ENCODE data around the gene PARS2.

The PARS2 gene

DNA sequence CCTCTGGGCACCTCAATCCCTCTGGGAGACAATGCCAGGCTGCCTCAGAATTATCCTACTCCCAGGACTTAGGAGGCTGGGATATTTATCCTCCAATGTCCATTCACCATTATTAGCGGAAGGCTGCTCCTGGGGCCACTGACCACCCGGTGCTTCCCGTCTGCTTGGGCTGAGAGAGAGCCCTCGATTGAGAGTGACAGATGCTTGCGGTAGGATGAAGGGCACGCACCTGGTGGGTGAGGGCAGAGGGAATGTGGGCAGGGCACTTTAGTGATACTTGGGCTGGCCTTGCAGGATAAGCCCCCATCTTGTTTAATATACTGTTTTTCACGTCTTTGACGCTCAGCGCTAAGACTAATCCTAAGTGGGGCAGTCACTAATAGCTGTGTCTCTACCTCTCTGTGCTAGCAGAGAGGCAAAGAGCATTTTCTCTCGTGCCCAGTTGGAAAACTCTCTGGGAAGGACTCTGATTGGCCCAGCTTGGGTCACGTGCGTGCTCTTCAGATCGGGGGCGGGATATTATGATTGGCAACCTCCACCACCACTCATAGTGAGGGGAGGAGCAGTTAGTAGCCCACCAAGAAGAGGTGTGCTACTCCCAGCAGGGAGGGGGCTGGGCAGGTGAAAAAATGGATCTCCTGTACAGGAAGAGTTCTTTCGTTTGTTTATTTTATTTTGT, 10.6 kb upstream of the PARS2 start:
- no peak for DNase-seq (ENCODE audit: low spot score)

DNA sequence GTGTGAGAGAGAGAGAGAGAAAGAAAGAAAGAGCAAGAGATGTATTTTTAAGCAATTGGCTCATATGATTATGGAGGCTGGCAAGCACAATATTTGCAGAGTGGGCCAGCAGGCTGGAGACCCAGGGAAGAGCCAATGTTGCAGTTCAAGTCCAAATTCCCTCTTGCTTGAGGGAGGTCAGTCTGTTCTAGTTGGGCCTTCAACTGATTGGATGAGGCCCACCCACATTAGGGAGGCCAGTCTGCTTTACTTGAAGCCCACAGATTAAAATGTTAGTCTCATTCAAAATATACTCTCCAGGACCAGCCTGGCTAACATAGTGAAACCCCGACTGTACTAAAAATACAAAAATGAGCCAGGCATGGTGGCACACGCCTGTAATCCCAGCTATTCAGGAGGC, 8.6 kb upstream of the PARS2 start:
- DNase-seq (ENCODE audit: low spot score): no peak

DNA sequence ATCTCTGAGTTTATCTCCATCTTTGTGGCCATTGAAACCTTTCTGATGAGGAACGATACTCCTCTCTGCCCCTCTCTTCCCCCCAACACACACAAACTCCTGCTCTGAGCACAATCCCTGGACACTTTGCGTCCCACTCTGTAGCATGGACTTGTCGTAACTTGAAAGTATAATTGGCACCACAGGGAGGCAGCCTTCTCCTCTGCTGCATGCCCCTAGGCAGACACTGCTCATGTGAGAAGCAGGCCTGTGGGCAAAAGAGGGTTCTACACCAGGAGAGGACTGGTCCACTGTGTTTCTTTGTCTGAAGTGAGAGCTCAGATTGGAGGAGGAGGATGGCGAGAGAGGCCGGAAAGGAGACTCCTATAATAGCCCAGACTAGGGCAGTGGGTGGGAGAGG, 3.8 kb upstream of the PARS2 start:
- DNase-seq (ENCODE audit: low spot score): no peak

DNA sequence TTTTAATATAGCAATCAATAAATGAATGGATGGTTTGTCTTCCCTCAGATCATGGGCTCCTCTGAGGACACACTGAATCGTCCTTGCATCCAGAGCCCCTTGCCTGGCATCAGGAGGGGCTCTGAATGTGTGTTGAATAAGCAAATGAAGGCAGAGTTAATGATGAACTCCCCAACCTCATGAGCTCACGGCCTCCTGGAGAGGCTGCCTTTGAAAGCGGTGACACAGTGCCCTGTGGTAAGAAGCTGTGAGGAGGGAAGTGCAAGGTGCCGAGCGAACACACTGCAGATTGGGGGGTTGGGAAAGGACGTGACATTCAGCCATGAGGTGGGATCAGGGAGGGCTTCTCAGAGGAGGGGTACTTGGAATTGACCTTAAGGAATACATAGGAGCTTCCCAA, 3.2 kb upstream of the PARS2 start:
- DNase-seq (ENCODE audit: low spot score): no peak

DNA sequence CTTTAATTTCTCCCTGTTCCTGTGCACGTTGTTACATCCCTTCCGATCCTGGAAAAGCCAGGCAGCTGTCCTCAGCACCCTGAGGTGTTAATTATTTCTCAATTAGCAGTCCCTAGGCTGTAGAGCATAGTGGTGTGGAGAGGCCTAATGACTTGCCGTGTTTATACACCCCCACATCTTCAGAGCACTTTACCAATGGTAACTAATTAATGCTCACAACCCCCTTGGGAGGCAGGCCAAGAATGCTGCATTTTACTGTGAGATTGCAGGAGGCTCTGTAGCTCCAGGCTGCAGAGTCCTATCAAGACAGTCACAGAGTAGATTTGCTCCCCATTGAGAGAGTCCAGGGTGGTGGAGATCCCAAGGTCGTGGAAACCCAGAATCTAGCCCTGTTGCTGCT, 2.4 kb upstream of the PARS2 start:
- DNase-seq (ENCODE audit: low spot score): no peak

DNA sequence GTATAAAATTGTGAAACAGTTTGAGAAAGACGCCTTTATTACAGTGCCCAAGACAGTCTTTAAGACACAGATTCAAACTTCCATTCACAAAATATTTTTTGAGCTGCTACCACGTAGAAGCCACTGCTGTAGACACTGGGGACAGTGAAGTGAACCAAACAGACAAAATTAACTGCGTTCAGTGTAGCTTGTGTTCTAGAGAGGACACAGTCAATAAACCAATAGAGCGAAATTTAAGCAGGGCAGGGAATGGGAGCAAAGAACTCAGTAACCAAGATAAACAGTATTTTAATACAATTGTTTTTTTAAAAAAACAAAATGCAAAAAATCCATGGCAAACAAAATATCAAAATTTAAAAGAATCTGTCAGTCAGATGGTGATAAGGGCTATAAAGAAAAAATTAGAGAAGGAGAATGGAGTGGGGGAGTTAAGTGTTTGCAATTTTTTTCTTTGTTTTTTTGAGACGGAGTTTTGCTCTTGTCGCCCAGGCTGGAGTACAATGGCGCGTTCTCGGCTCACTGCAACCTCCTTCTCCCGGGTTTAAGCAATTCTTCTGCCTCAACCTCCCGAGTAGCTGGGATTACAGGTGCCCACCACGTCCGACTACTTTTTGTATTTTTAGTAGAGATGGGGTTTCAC, 719 bp upstream of the PARS2 start:
- no peak for DNase-seq (ENCODE audit: low spot score)

DNA sequence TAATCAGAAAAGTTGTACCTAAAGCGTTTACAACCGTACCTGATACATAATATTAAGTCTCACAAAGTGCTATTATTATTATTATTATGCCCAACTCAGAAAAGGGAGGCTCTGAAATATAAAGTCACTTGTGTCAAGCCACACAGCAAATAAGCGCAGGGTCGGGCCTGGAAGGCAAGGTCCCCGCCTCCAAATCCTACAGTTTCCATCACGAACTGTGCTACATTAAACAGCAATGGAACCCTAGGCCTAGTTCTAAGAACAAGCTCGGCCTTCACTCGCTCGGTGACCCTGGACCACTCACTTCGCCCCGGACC, 549 bp downstream of the PARS2 start:
- peak; percentile 6 for DNase-seq (ENCODE audit: low spot score)

DNA sequence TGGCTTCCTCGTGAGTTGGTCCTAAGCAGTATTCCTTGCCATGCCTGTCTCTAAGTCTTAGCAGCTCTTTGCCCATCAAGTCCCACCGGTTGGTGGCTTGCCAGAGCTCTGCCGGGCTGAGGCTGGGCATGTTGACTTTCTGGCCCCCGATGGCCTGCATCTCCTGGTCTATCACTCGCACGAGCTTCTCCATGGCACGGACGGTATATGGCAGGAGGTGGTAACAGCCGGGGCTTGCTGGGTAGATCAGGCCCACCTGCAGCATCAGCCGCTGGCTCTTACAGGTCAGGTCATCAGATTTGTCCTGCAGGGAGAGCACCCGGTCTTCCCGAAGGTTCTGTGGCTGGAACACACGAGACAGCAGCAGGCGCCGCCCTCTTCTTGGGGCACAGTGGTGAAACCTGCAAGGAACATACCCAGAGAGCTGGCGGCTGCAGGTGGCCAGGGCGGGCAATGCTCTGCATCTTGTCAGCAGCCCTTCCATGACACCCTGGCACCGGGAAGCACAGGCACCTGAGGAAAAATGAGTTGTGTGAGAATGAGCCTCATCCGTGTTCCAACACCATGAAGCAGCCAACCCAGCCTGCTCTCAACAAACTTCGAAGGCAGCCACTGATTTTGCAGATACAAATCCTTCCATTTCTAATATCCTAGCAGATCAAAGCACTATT, 5.5 kb downstream of the PARS2 start:
- DNase-seq (ENCODE audit: low spot score): no peak

DNA sequence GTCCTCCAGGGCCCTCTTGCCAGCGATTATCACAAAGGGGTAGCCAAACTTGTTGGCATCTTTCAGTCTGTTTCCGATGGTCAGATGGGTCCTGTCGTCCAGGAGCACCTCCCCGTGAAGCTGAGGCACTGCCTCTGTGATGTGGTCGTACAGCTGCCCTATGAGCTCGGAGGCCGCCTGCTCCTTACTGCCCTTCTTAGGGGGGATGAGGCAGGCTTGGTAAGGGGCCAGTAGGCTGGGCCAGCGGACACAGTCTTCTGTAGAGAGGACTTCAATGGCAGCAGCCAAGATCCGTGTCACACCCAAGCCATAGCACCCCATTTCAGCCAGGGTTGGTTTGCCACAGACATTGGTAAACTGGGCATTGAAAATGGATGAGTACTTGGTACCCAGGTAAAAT, 6.5 kb downstream of the PARS2 start:
- no peak for DNase-seq (ENCODE audit: low spot score)

DNA sequence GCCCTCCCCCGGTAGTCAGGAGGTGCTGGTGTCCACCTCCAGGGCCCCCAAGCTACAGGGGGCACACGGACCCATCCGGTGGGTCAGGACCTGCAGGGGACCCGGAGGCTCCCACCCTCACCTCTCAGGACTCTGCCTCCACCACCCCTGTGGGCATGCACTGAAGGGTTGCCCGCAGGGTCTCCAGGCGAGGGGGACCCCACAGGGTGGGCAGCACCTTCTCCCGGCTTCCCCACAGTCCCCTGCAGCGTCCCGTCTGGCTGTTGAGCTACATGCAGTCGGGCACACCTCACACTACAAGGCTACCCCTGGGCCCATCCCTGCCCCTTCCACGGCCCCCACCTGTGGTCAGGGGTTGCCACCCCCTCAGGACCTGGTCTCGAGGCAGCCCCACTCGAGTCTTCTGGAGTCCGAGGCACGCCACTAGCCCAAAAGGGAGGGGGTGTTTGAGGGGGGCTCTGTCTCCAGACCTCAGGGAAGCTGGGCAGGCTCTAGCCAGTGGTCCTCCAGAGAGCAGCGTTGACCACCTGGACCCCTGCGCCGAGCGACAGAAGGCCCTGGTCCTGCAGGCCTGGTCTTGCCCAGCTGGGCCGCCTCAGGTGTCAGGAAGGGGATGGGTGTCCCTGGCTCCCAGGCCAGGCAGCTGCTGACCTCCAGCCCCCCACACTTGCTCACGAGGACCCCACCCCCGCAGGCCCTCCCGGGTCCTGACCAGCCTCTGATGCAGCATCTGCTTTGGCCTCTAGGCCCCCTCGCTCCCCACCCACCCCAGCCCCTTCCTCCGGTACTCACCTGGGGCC, 9.6 kb downstream of the PARS2 start:
- no peak for DNase-seq (ENCODE audit: low spot score)

DNA sequence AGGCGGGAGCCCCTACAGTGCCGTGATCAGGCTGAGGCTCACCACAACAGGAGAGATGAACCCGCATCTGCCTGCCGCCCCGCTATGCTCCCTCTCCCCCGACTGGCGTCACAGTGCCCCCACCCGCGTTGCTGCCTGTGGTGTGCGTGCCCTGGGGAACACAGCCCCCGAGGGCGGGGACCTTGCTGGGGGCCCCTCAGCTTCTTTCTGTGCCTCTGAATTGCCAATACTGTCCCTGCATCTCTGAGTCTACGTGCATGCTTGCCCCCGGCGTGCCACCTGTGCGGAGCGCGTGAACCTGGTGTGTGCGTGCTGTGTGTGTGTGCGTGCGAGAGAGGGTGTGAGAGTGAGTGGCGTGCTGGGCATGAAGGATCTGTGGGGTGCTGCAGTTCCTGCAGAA, 10.3 kb downstream of the PARS2 start:
- DNase-seq (ENCODE audit: low spot score): no peak

DNA sequence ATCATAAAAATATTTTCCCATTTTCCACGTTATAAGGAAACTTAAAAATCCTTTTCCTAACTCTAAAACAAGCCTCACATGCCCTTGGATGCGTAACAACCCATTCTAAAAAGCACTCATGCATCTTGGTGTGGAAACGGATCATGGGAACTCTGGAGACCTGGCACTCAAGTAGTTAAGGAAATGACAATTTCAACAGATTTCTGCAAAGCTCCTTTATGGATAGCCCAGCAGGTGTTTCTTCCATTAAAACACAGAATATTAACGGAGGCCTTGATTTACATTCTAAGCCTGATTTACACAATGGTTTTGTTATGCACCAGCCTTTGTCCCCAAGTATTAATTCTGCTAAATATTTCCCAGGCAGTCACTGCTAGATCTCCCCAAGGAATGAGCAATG, 12.9 kb downstream of the PARS2 start:
- DNase-seq (ENCODE audit: low spot score): no peak

DNA sequence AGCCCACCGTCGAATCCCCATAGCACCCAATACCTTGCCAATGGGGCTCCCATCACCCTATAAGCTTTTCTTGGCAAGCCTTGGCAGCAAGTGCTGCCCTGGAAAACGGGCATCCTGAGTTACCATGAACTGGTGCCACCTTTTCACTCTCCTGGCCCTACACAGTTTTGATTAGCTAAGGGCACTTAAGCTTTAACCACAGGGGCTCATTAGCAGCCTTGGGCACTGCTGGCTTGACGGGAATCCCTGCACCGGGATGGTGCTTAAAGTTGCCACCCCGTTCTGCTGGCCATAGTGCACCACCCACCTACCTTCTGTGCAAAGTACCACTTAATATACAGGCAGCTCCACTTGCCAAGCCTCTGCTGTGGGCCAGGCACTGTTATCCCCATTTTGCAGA, 13.7 kb downstream of the PARS2 start:
- no peak for DNase-seq (ENCODE audit: low spot score)

DNA sequence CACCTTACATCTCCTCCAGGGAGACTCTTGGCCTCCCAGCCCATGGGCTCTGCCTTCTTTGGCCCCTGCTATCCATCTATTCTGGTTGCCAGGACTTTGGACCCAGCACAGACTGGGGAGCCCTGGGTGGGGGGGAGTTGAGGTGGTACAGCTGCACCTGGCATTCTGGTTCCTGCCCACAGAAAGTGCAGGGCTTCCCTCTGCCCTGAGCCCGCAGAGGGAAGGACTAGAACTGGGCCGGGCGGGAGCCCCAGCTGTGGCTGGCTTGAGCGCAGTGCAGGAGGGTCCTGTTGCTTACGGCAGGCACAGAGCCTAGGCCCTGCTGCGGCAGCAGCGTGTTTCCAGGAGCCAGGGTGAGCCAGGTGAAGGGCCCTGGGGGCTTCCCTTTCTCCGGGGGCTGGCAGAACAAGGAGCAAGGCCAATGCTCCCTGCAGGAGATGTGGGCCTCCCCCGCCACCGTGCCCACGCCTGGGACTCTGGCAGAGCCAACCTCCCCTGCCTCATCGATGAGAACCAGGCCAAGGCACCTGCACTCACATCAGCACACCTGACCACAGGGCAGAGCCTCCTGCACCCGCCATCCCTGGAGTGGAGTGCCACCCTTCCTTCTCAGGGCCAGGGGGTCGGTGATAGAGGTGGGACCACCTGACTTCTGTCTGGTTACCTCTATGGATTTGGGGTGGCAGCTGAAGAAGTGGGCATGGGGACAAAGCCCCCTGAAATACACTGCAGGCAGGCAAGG, 16.1 kb downstream of the PARS2 start:
- no peak for DNase-seq (ENCODE audit: low spot score)

DNA sequence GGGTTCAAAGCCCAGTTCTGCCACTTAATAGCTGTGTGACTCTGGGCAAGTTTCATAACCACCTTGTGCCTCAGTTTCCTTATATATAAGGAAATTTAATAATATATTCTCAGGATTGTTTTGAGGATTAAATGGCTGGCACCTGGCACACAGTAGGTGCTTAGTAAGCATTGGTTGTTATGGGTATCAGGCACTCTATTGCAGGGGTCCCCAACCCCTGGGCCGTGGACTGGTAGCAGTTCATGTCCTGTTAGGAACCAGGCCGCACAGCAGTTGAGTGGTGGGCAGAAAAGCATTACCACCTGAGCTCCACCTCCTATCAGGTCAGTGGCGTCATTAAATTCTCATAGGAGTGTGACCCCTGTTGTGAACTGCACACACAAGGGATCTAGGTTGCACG, 18.5 kb downstream of the PARS2 start:
- DNase-seq (ENCODE audit: low spot score): no peak

DNA sequence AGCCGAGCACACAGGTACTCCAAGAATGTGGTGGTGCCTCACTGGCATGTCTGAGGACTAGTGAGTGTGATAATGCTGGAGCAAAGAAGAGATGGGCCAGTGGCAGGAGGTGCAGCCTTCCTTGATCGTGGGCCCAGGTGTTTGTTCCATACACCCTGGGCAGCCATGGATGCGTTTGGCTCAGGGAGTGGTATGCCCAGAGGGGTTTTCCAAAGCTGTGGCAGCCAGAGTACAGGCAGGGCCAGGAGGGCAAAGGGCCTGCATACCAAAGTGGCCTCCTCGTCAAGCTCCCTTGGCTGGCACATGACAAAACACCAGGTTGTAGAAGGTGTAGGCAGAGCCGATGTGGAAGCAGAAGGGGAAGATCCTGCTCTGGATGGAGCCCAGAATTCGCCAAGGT, 19.0 kb downstream of the PARS2 start:
- no peak for DNase-seq (ENCODE audit: low spot score)

DNA sequence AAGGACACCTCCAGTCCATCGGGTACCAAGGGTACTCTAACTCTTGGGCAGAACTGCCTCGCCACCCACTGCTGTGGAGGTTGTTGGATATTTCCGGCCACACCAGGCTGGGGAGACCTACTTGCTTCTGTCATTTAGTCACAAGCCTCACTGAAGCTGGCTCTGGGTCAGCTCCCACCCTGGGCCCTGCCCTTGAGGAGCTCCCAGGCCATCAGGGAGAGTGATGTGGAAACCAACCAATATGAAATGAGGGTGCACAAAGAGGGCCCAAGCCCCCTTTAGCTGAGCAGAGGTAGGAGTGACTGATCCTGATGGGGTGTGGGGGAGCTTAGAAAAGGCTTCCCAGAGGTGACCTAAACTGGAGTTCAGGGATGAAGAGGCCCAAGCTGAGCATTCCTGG, 19.6 kb downstream of the PARS2 start:
- no peak for DNase-seq (ENCODE audit: low spot score)

DNA sequence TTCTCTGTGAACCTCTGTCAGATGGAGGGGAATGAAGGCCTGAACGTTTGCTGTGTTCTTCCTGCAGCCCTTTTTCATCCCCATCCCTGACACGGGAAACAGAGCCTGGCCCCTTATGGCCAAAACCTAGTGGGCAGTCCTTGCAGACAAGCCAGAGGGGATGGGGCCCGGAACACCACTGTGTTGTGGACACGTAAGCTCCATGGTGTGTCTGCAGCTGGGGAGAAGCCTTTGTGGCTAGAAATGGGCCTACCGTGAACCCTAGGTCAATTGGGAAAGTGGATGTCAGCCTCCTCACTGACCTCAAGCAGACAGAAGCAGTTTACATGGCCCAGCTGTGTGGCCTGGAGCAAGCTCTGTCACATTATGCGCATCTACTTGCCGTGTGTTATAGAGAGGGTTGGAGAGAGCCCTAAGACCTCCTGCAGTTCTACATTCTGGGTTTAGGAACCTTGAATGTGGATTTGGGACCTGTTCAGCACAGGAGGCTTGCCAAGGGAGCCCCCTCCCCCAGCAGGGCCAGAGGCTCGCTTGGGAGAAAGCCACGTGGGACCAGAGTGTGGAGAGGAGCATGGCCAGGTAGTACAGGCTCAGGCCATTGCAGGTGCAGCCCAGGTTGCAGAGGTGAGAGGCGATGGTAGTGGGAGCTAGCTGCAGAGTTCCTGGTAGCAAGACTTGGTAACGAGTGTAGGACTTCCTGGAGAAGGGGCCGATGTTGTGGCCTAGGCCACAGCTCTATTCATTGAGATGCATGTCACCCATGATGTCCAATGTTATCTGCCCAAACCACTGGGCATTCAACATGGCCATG, 20.7 kb downstream of the PARS2 start:
- DNase-seq (ENCODE audit: low spot score): no peak

DNA sequence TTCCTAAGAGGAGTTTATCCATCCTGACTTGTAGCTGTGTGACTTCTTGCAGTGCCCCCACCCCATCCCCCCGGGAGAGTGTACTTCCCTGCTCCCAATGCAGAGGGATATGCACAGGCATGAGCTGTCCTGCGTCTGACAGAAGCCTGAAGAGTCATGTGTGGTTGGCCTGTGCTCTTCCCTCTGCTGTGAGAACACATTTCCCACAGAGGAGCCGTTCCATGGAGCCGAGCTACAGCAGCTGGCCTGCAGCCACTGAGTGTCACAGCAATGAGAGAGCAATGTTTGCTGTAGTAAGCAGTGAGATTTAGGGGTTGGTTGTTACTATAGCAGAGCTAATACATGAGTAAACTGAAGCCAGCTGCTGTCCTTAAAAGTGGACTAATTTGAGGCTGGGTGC, 22.0 kb downstream of the PARS2 start:
- DNase-seq (ENCODE audit: low spot score): no peak

DNA sequence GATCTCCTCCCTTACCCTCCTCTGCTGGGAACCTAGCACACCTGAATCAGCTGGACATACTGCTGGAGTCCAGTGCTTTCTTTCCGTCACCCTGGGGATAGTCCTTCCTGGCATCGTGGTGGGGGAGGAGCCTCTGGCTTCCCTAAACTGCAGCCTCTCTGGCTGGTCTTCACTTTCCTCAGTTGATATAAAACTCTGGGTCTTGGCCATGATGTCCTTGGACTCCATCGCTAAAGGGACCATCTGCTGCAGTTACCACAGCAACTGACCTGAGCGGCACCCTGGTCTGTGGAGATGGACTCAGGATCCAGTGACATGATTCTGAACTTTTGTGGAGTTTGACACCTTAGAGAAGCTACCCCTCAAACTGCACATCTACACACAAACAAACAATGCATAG, 22.8 kb downstream of the PARS2 start:
- DNase-seq (ENCODE audit: low spot score): no peak

DNA sequence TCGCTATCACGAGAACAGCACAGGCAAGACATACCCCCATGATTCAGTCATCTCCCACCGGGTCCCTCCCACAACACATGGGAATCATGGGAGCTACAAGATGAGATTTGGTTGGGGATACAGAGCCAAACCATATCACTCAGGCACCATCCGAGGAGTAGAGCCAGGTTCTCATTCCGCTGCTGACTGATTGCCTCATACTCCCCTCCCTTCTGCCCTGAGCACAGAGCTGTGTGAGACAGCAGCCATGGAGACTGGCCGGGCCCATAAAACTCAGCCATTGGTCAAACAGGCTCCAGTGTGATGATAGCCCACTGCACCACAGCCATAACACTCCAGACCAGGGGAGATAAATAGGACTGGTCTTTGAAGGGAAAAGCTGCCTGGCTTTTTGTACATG, 26.1 kb downstream of the PARS2 start:
- no peak for DNase-seq (ENCODE audit: low spot score)

DNA sequence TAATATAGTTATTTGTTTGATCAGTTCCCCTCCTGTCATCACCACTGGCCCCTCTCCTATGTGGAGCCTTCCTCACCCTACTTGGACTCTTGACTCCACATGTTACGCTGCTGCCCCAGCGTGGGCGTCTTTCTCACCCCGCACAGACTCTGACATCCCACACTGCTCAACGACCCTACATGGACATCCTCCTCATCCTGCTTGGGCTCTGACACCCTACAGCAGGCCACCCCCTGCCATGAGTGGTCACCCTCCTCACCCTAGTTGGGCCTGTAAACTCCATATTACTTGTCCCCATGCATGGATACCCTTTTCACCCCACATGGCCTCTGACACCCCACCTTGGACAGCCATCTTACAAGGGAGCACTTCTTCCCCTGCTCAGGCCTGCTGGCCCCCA, 27.6 kb downstream of the PARS2 start:
- DNase-seq (ENCODE audit: low spot score): no peak

All from hematopoietic multipotent progenitor cell treated with erythropoietin and hydrocortisone succinate and interleukin-3 and kit ligand, for 17 days (in vitro differentiated cells).